Effector memory CD4-positive, alpha-beta T cell (primary cell): ENCODE measurements around the gene NPHP3.

Source experiments
- DNase-seq, 3 donors: peaks; one replicate each; pipeline ENCODE4 v3.0.0-alpha.2; 2020
- H3K27ac ChIP-seq: 2 replicates; pipeline ENCODE4 v1.7.0; 2013; ENCODE audit warnings: mild to moderate bottlenecking, low read length, moderate library complexity; ENCODE audit not compliant: insufficient read depth, poor library complexity, severe bottlenecking
- H3K27me3 ChIP-seq: replicated peaks from 2 replicates; pipeline ENCODE4 v1.7.0; 2013; ENCODE audit warnings: mild to moderate bottlenecking, low read length; ENCODE audit not compliant: insufficient read depth, control insufficient read depth, poor library complexity, severe bottlenecking
- H3K36me3 ChIP-seq: 2 replicates; pipeline ENCODE4 v1.7.0; 2013; ENCODE audit warnings: mild to moderate bottlenecking, low read length, moderate library complexity; ENCODE audit not compliant: control insufficient read depth, insufficient read depth
- H3K4me1 ChIP-seq: 2 replicates; pipeline ENCODE4 v1.7.0; 2013; ENCODE audit warnings: low read length, mild to moderate bottlenecking; ENCODE audit not compliant: control insufficient read depth, insufficient read depth, poor library complexity, severe bottlenecking
- H3K4me3 ChIP-seq: 2 replicates; pipeline ENCODE4 v1.7.0; 2013; ENCODE audit warnings: low read length, low read depth, mild to moderate bottlenecking; ENCODE audit not compliant: insufficient read depth, poor library complexity, severe bottlenecking
- H3K9me3 ChIP-seq: 2 replicates; pipeline ENCODE4 v1.7.0; 2013; ENCODE audit warnings: mild to moderate bottlenecking, low read length, moderate library complexity; ENCODE audit not compliant: control insufficient read depth

NPHP3 gene

GRCh38 chr3:132703733-132704132 is 18.5 kb downstream of the NPHP3 start:
- Histone ChIP-seq H3K9me3 (no peaks in the 10 kb centered on the region), H3K27me3 (no peaks in the 10 kb centered on the region), H3K36me3 (peaks cover 59% of the 10 kb centered on the region), H3K4me3 (no peak overlapping the region), H3K27ac (no peak overlapping the region), H3K4me1 (no peaks in the 10 kb centered on the region)
- DNase-seq: no peak

DNA sequence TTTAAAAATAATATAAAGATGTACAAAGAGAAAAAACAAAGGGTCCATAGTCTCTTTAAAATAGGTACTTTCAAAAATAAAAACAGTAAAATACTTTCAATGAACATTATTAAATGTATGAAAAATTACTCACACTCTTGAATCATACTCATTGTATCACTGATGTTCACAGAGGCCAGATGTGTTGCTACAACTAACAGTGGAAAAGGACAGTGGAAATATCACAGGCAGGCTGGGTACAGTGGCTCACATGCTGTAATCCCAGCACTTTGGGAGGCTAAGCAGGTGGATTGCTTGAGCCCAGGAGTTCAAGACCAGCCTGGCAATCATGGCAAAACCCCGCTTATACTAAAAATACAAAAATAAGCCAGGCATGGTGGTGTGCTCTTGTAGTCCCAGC is 26.8 kb downstream of the NPHP3 start:
- H3K4me1 ChIP-seq: no peaks in the 10 kb centered on the region
- DNase-seq: no peak
- no peak overlapping the region for H3K4me3 ChIP-seq
- H3K9me3 ChIP-seq: no peaks in the 10 kb centered on the region
- no peaks in the 10 kb centered on the region for H3K27me3 ChIP-seq
- peaks cover 56% of the 10 kb centered on the region for H3K36me3 ChIP-seq
- H3K27ac ChIP-seq: no peak overlapping the region

DNA sequence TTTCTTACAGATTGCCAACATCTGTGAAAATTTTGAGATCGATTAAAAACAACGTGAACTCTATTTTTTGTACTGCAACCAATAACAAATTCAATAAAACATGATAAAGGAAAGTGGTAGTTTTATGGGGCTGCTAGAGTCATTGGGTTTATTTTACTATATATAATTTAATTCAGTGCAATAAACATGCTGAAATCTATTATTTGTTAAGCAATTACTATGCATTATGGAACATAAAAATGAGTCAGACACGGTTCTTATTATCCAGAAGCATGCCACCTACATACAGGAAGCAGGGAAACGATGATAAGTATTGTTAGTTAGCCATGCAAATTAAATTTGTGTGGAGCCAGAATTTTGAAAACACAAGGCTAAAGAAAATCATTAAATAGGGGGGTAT is 27.2 kb downstream of the NPHP3 start:
- Histone ChIP-seq H3K27me3 (no peaks in the 10 kb centered on the region), H3K9me3 (no peaks in the 10 kb centered on the region), H3K36me3 (peaks cover 56% of the 10 kb centered on the region), H3K27ac (no peak overlapping the region), H3K4me1 (no peaks in the 10 kb centered on the region), H3K4me3 (no peak overlapping the region)
- DNase-seq: no peak

- no peak for DNase-seq
- Histone ChIP-seq H3K4me3 (no peak overlapping the region), H3K4me1 (no peaks in the 10 kb centered on the region), H3K36me3 (peaks cover 72% of the 10 kb centered on the region), H3K27me3 (no peaks in the 10 kb centered on the region), H3K9me3 (no peaks in the 10 kb centered on the region), H3K27ac (no peak overlapping the region)
These were observed 32.2 kb downstream of the NPHP3 start for GRCh38 chr3:132690040-132690439.

DNA sequence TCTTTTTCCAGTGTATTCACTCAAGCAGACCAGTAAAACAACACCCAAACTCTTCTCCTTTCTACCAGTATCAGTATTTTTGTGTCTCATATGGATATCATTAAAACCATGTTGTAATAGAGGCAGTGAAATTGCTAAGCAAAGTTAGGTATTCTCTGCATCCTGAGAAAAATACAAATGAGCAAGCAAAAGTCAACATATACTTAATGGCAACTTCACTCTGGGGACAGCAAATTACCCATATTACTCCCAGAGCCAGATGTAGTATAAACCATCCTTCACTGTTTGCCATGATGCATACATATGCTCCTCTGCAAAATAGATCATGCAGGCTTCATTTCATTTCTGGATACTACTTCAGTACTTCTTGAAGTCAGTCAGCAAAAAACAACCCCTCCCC is 40.0 kb downstream of the NPHP3 start:
- H3K9me3 ChIP-seq: no peaks in the 10 kb centered on the region
- H3K4me1 ChIP-seq: no peaks in the 10 kb centered on the region
- H3K4me3 ChIP-seq: no peak overlapping the region
- H3K27me3 ChIP-seq: no peaks in the 10 kb centered on the region
- peaks cover 46% of the 10 kb centered on the region for H3K36me3 ChIP-seq
- no peak overlapping the region for H3K27ac ChIP-seq
- DNase-seq: no peak

DNA sequence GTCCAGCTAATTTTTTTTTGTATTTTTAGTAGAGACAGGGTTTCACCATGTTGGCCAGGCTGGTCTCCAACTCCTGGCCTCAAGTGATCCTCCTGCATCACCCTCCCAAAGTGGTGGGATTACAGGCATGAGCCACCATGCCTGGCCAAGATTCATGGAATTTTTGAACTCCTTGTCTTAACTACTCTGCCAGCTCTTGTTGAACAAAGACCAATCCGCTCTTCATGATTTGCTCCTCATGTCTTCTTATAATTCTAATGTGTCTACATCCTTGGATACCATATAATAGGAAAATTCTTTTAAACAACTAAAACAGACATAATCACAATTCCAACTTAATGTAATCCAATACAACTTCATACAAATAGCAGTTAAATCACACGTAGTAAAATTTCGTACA is 40.8 kb downstream of the NPHP3 start:
- Histone ChIP-seq H3K36me3 (peaks cover 39% of the 10 kb centered on the region), H3K4me3 (no peak overlapping the region), H3K27ac (no peak overlapping the region), H3K27me3 (no peaks in the 10 kb centered on the region), H3K4me1 (no peaks in the 10 kb centered on the region), H3K9me3 (no peaks in the 10 kb centered on the region)
- DNase-seq: no peak

DNA sequence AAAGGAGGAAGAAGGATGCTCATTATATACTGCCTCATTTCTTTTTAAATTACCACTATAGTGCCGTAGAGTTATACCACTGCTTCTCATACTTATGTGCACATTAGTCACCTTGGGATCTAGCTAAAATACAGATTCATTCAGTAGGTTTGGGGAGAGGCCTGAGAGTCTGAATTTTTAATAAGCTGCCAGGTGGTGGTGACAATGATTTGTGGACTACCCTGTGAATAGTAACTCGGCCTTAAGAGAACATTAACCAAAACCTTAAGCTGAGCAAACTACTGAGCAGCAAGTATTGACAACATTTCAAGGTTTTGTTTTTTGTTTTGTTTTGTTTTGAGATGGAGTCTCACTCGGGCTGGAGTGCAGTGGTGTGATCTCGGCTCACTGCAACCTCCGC is 42.3 kb downstream of the NPHP3 start:
- no peaks in the 10 kb centered on the region for H3K4me1 ChIP-seq
- H3K9me3 ChIP-seq: no peaks in the 10 kb centered on the region
- DNase-seq: no peak
- H3K27me3 ChIP-seq: no peaks in the 10 kb centered on the region
- H3K4me3 ChIP-seq: no peak overlapping the region
- H3K27ac ChIP-seq: no peak overlapping the region
- peaks cover 28% of the 10 kb centered on the region for H3K36me3 ChIP-seq

GRCh38 chr3:132675408-132675807 is 46.8 kb downstream of the NPHP3 start:
- H3K27ac ChIP-seq: no peak overlapping the region
- no peaks in the 10 kb centered on the region for H3K4me1 ChIP-seq
- peaks cover 29% of the 10 kb centered on the region for H3K36me3 ChIP-seq
- no peaks in the 10 kb centered on the region for H3K27me3 ChIP-seq
- no peak for DNase-seq
- no peak overlapping the region for H3K4me3 ChIP-seq
- H3K9me3 ChIP-seq: no peaks in the 10 kb centered on the region

GRCh38 chr3:132669256-132669777 is 52.9 kb downstream of the NPHP3 start:
- Histone ChIP-seq H3K27ac (no peak overlapping the region), H3K36me3 (peaks cover 15% of the 10 kb centered on the region), H3K4me1 (no peaks in the 10 kb centered on the region), H3K4me3 (no peak overlapping the region), H3K9me3 (no peaks in the 10 kb centered on the region), H3K27me3 (no peaks in the 10 kb centered on the region)
- DNase-seq: no peak

- DNase-seq: no peak
- no peaks in the 10 kb centered on the region for H3K9me3 ChIP-seq
- no peak overlapping the region for H3K27ac ChIP-seq
- no peaks in the 10 kb centered on the region for H3K27me3 ChIP-seq
- H3K4me3 ChIP-seq: no peak overlapping the region
- peaks cover 11% of the 10 kb centered on the region for H3K4me1 ChIP-seq
- H3K36me3 ChIP-seq: no peaks in the 10 kb centered on the region
These were observed 56.9 kb downstream of the NPHP3 start for GRCh38 chr3:132665230-132665745.
